ENCODE measurements around the gene COL19A1.

GRCh38 chr6:70124882-70125545, 258.7 kb downstream of the COL19A1 start:
- TF ChIP-seq CTCF (IDR thresholded peaks at IDR 0.05), result no peak
- TF ChIP-seq ZFX (IDR thresholded peaks at IDR 0.05; ENCODE audit: borderline replicate concordance), result no peak
